Ascending aorta (tissue), 2 donors: Measurements from ENCODE around the gene INO80. TPM values are rescaled to one million over a fixed set of nuclear protein-coding genes. Genes with fewer than 3 reads are reported as not detected.
A peak's percentile ranks its signal among the peaks of the same experiment; 100 is the strongest.

Source experiments
- DNase-seq, 2 donors: peaks; one replicate each; pipeline ENCODE4 v3.0.0-alpha.2; 2019; ENCODE audit warnings: low spot score in 2 of 2
- H3K27ac ChIP-seq, 2 donors: fragments of 200-600 bp; sonication (generic); one replicate each; pipeline ENCODE4 v1.5.1; 2016 to 2017; ENCODE audit warnings: mild to moderate bottlenecking in 1 of 2
- H3K27me3 ChIP-seq: fragments of 200-600 bp; sonication (generic); one replicate; pipeline ENCODE4 v1.5.1; 2017
- H3K36me3 ChIP-seq, 2 donors: fragments of 200-600 bp; sonication (generic); one replicate each; pipeline ENCODE4 v1.5.1; 2016
- H3K4me1 ChIP-seq, 2 donors: fragments of 200-600 bp; sonication (generic); one replicate each; pipeline ENCODE4 v1.5.1; 2016 to 2017; ENCODE audit warnings: mild to moderate bottlenecking in 1 of 2
- H3K4me3 ChIP-seq, 2 donors: fragments of 200-600 bp; sonication (generic); one replicate each; pipeline ENCODE4 v1.5.1; 2016 to 2017; ENCODE audit warnings: mild to moderate bottlenecking in 1 of 2
- H3K9me3 ChIP-seq, 2 donors: fragments of 200-600 bp; sonication (generic); one replicate each; pipeline ENCODE4 v1.5.1; 2016
- CTCF ChIP-seq, 3 experiments: fragments of 200-600 bp in 2 of 3; fragments of 450-650 bp in 1 of 3; sonication (generic) in 2 of 3; IDR thresholded peaks; one replicate each; pipeline ENCODE4 v1.5.1; 2016 to 2019; ENCODE audit warnings: antibody characterized with exemption in 3 of 3, mild to moderate bottlenecking in 1 of 3, moderate library complexity in 1 of 3
- intact Hi-C: fragments of 100-400 bp; cut with DNase I; formaldehyde crosslinking; loops from one replicate; pipeline ENCODE4 v1.15.1; 2023
- total RNA-seq: library from RNA; depleted of rRNA; stranded (reverse); fragments of >200 nt; gene quantifications from one replicate; pipeline ENCODE4 v1.1.0, GENCODE V29; 2016

INO80 gene
- total RNA-seq, 1 donor from 2014 or later = 57.8 TPM

GRCh38 chr15:41011055-41011815 is 104.8 kb downstream of the INO80 start:
- Histone ChIP-seq H3K36me3 (peaks cover 8 to 22% of the 10 kb centered on the region in 2 donors), H3K9me3 (no peaks in the 10 kb centered on the region), H3K4me1 (peaks cover 0 to 2% of the 10 kb centered on the region in 2 donors), H3K27ac (no peak overlapping the region), H3K27me3 (no peaks in the 10 kb centered on the region), H3K4me3 (no peak overlapping the region)
- intact Hi-C loops = no loop called here
- no peak for TF ChIP-seq CTCF (IDR thresholded peaks at IDR 0.05)
- DNase-seq = no peak

DNA sequence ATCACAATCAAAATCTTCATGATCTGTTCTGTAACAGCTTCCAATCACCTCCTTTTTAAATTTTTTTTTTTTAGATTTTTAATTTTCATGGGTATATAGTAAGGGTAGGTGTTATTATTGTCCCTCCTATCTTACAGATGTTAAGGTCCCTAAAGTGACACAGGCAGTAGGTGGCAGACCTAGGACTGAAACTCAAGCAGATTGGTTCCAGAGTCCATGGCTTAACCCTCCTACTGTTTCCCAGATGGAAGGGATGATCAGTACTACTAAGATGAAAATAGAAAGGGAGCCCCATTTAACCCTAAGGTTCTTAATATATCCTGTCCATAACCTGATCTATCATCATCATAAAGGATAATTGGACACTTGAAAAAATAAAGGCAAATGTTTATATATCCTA is 105.7 kb downstream of the INO80 start:
- Histone ChIP-seq H3K27me3 (no peaks in the 10 kb centered on the region), H3K4me3 (no peak overlapping the region), H3K27ac (no peak overlapping the region), H3K4me1 (peaks cover 0 to 5% of the 10 kb centered on the region in 2 donors), H3K36me3 (peaks cover 7 to 17% of the 10 kb centered on the region in 2 donors), H3K9me3 (no peaks in the 10 kb centered on the region)
- DNase-seq = no peak
- intact Hi-C loops = no loop called here
- no peak for TF ChIP-seq CTCF (IDR thresholded peaks at IDR 0.05)

- no peak for DNase-seq
- Histone ChIP-seq H3K36me3 (peaks cover 0 to 15% of the 10 kb centered on the region in 2 donors), H3K27me3 (no peaks in the 10 kb centered on the region), H3K4me3 (no peak overlapping the region), H3K27ac (peak overlapping the region in 1 of 2 donors; percentile 22), H3K4me1 (peaks cover 0 to 8% of the 10 kb centered on the region in 2 donors), H3K9me3 (no peaks in the 10 kb centered on the region)
- intact Hi-C loops = no loop called here
- TF ChIP-seq CTCF (IDR thresholded peaks at IDR 0.05) = no peak
Measured at GRCh38 chr15:41006479-41006878, 109.6 kb downstream of the INO80 start.

GRCh38 chr15:41004490-41004889 is 111.6 kb downstream of the INO80 start:
- intact Hi-C loops = no loop called here
- peaks cover 0 to 23% of the 10 kb centered on the region in 2 donors for H3K36me3 ChIP-seq
- no peak overlapping the region for H3K27ac ChIP-seq
- H3K9me3 ChIP-seq = no peaks in the 10 kb centered on the region
- TF ChIP-seq CTCF (IDR thresholded peaks at IDR 0.05) = no peak
- no peak overlapping the region for H3K4me3 ChIP-seq
- no peaks in the 10 kb centered on the region for H3K27me3 ChIP-seq
- peaks cover 0 to 13% of the 10 kb centered on the region in 2 donors for H3K4me1 ChIP-seq
- DNase-seq = no peak

DNA sequence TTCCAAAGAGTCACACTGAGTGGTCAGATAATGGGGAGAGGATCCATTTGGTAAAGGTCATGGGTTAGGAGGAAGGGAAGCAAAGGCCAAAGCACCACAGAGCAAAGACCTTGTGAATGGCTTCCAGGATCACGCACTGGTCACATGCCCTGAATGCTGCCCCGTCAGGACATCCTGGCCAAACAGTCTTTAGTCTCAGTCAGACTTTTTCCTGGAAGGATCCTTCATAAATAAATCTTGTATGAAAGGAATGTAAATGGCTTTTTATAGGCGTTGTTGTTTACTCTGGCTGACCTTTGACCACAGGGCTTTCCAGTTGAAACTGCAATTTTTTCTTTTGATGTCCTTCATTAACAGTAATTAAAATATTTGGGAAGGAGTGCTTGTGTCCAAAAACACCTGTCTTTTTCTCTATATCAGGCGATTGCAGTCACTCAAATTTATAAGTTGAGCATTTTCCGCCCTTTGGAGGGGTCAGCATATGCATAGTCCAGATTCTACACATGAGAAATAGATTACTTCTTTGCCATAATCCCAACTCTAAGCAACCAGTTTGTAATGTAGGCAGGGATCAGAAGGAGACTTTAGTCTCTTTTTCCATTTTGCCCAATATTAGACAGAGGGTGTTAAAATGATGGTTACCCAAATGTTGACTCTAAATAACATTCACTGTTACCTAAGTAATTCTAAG is 114.4 kb downstream of the INO80 start:
- no peak for TF ChIP-seq CTCF (IDR thresholded peaks at IDR 0.05)
- peak overlapping the region; percentile 5 to 35 for H3K27ac ChIP-seq
- DNase-seq = no peak
- peaks cover 0 to 13% of the 10 kb centered on the region in 2 donors for H3K4me1 ChIP-seq
- no peaks in the 10 kb centered on the region for H3K9me3 ChIP-seq
- H3K36me3 ChIP-seq = peaks cover 7 to 43% of the 10 kb centered on the region in 2 donors
- intact Hi-C loops = no loop called here
- H3K4me3 ChIP-seq = no peak overlapping the region
- no peaks in the 10 kb centered on the region for H3K27me3 ChIP-seq
